MCF 10A (cell line): Measurements from ENCODE around the gene NXPH4. TPM values are rescaled to one million over a fixed set of nuclear protein-coding genes. Genes with fewer than 3 reads are reported as not detected.

Source experiments
- BruUV-seq: library from RNA; stranded (reverse); fragments of 400-500 nt; replicated peaks from 2 replicates; lab custom pipeline; 2021; lab: Mats Ljungman, UMichigan
- CTCF ChIA-PET: fragments of 300-600 bp; sonication (Branson Sonifier 250); formaldehyde crosslinking; extraction: SDS; loops from one replicate; lab custom pipeline; 2021; ENCODE audit warnings: antibody characterized with exemption, inconsistent platforms; lab: Yijun Ruan, JAX
- POLR2A ChIA-PET: fragments of 300-600, 350-650 bp; sonication (Branson Sonifier 250); formaldehyde crosslinking; extraction: SDS; loops from one replicate; lab custom pipeline; 2020; ENCODE audit warnings: antibody characterized with exemption, inconsistent platforms; lab: Yijun Ruan, JAX
- DNase-seq: peaks from one replicate; pipeline ENCODE4 v3.0.0-alpha.2; 2018; ENCODE audit not compliant: unreplicated experiment
- H3K27ac Mint-ChIP-seq: one replicate; pipeline ENCODE4 v1.8.0; 2022; ENCODE audit warnings: mild to moderate bottlenecking, low read depth, mixed read lengths; ENCODE audit not compliant: unreplicated experiment
- H3K27me3 Mint-ChIP-seq: one replicate; pipeline ENCODE4 v1.8.0; 2022; ENCODE audit warnings: mixed read lengths; ENCODE audit not compliant: insufficient read depth, unreplicated experiment
- H3K36me3 Mint-ChIP-seq: one replicate; pipeline ENCODE4 v1.8.0; 2022; ENCODE audit warnings: mild to moderate bottlenecking, moderate library complexity, mixed read lengths; ENCODE audit not compliant: insufficient read depth, unreplicated experiment
- H3K4me1 Mint-ChIP-seq: one replicate; pipeline ENCODE4 v1.8.0; 2022; ENCODE audit warnings: mixed read lengths; ENCODE audit not compliant: insufficient read depth, unreplicated experiment
- H3K4me3 Mint-ChIP-seq: one replicate; pipeline ENCODE4 v1.8.0; 2022; ENCODE audit warnings: mild to moderate bottlenecking, moderate library complexity, mixed read lengths; ENCODE audit not compliant: unreplicated experiment
- H3K9me3 Mint-ChIP-seq: one replicate; pipeline ENCODE4 v1.8.0; 2022; ENCODE audit warnings: mixed read lengths; ENCODE audit not compliant: unreplicated experiment
- intact Hi-C: fragments of 100-400 bp; cut with micrococcal nuclease; formaldehyde crosslinking; loops from 2 replicates; pipeline ENCODE4 v1.14.1; 2022
- total RNA-seq: library from RNA; stranded (reverse); gene quantifications from 2 replicates; pipeline ENCODE4 v1.2.3, GENCODE V29; 2022
- TF ChIP-seq, protein P1 (sequence below): fragments of 200-600 bp; IDR thresholded peaks from one replicate; pipeline ENCODE4 v1.8.0; 2022; ENCODE audit warnings: antibody characterized with exemption, mild to moderate bottlenecking; ENCODE audit not compliant: unreplicated experiment

NXPH4 gene
- total RNA-seq, 1 experiment from 2014 or later = 2.2 TPM

DNA sequence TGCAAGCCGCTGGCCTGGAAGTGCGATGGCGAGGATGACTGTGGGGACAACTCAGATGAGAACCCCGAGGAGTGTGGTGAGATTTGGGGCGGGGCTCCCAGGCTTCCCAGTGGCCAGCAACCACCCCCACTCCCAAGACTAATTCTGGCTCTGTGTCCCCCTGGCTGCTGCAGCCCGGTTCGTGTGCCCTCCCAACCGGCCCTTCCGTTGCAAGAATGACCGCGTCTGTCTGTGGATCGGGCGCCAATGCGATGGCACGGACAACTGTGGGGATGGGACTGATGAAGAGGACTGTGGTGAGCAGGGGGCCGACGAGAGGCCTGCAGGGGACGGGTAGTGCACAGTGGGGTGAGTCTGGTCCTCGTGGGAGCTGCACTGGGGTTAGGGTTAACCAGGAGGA, 12.1 kb upstream of the NXPH4 start:
- no peaks in the 10 kb centered on the region for H3K9me3 Mint-ChIP-seq
- H3K4me3 Mint-ChIP-seq = no peak overlapping the region
- no TSS peak for BruUV-seq
- no peak for DNase-seq
- TF ChIP-seq, protein P1, sequence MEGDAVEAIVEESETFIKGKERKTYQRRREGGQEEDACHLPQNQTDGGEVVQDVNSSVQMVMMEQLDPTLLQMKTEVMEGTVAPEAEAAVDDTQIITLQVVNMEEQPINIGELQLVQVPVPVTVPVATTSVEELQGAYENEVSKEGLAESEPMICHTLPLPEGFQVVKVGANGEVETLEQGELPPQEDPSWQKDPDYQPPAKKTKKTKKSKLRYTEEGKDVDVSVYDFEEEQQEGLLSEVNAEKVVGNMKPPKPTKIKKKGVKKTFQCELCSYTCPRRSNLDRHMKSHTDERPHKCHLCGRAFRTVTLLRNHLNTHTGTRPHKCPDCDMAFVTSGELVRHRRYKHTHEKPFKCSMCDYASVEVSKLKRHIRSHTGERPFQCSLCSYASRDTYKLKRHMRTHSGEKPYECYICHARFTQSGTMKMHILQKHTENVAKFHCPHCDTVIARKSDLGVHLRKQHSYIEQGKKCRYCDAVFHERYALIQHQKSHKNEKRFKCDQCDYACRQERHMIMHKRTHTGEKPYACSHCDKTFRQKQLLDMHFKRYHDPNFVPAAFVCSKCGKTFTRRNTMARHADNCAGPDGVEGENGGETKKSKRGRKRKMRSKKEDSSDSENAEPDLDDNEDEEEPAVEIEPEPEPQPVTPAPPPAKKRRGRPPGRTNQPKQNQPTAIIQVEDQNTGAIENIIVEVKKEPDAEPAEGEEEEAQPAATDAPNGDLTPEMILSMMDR = no peak
- no peak overlapping the region for H3K27ac Mint-ChIP-seq
- CTCF ChIA-PET = no interaction called here
- peaks cover 32% of the 10 kb centered on the region for H3K36me3 Mint-ChIP-seq
- H3K27me3 Mint-ChIP-seq = no peaks in the 10 kb centered on the region
- intact Hi-C loops = no loop called here
- POLR2A ChIA-PET = no interaction called here
- no peaks in the 10 kb centered on the region for H3K4me1 Mint-ChIP-seq

DNA sequence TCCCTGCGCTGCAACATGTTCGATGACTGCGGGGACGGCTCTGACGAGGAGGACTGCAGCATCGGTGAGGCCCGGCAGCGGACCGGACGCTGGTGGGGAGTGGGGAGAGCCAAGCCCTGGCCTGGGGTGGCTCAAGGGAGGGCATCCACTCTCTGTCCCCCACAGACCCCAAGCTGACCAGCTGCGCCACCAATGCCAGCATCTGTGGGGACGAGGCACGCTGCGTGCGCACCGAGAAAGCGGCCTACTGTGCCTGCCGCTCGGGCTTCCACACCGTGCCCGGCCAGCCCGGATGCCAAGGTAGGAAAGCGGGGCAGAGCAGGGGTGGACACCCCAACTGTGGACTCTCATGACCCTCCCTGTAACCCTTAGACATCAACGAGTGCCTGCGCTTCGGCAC, 11.4 kb upstream of the NXPH4 start:
- no TSS peak for BruUV-seq
- no peak for DNase-seq
- TF ChIP-seq, protein P1 = no peak
- H3K27me3 Mint-ChIP-seq = no peaks in the 10 kb centered on the region
- no peak overlapping the region for H3K27ac Mint-ChIP-seq
- peaks cover 32% of the 10 kb centered on the region for H3K36me3 Mint-ChIP-seq
- H3K4me1 Mint-ChIP-seq = no peaks in the 10 kb centered on the region
- no peak overlapping the region for H3K4me3 Mint-ChIP-seq
- intact Hi-C loops = no loop called here
- POLR2A ChIA-PET = interaction anchor here (1.2 kb wide), 1 partner anchor 17 kb away, joined by 3 read pairs; no protein-coding TSS in a partner anchor
- H3K9me3 Mint-ChIP-seq = no peaks in the 10 kb centered on the region
- CTCF ChIA-PET = interaction anchor here (1.2 kb wide), 1 partner anchor 39 kb away, joined by 3 read pairs; no protein-coding TSS in a partner anchor

DNA sequence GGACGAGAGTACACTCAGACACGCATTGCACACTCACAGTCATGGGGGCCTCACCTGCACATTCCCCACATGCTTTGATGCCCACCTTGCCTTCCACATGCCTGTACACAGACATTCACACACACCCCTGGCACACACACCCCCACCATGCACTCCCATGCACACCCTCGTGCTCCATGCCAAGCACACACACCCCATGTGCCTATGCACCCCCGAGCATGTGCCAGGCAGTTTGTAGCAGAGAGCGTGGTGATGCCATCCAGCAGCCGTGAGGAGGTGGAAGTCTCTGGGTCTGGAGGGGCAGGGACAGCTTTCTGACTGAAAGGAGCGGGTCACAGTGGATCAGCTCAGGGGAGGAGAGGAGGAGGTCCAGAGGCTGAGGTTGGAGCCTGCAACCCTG, 10.7 kb upstream of the NXPH4 start:
- Mint-ChIP-seq H3K4me1 (no peaks in the 10 kb centered on the region), H3K27ac (no peak overlapping the region)
- intact Hi-C loops = no loop called here

DNA sequence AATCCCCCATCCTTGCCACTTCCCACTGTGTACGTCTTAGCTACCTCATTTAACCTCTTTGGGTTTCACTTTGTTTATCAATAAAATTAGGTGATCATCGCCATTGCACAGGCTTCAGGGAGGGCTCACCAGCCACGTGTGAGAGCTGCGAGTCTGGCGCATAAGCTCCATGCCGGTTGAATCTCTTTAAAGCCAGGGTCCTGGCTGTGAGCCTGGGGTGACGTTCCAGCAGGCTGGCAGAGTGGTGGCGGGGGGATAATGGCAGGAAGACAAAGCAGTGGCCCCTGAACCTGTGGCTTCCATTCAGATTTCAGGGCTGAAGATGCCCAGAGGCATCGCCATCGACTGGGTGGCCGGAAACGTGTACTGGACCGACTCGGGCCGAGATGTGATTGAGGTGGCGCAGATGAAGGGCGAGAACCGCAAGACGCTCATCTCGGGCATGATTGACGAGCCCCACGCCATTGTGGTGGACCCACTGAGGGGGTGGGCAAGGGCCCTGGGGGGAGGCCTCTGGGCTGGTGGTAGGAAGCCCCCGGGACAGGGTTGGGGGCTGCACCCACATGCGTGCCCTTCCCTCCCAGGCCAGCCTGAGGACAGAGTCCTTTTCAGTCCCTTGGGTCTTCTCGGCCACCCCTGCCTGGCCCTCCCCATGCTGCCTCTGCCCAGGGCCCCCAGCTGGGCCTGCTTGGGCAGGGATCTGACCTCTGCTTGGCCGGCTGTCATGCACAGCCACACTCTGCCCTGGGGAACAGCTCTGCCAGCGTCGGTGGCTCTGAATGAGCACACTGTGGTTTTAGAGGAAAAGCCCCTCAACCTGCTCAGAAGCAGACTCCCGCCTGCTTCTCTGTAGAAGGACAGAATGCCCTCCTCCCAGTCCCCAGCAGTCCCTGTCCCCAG, 8.6 kb upstream of the NXPH4 start:
- no TSS peak for BruUV-seq
- no peaks in the 10 kb centered on the region for H3K27me3 Mint-ChIP-seq
- peaks cover 19% of the 10 kb centered on the region for H3K36me3 Mint-ChIP-seq
- ChIA-PET CTCF (interaction anchor here (0.6 to 9.4 kb wide), 4 partner anchors 25 to 33 kb away, joined by 3 to 188 read pairs (median 4); a partner anchor contains a TSS), POLR2A (no interaction called here)
- TF ChIP-seq, protein P1 = no peak
- no peaks in the 10 kb centered on the region for H3K9me3 Mint-ChIP-seq
- intact Hi-C loops = no loop called here
- no peak overlapping the region for H3K4me3 Mint-ChIP-seq
- H3K4me1 Mint-ChIP-seq = no peaks in the 10 kb centered on the region
- no peak overlapping the region for H3K27ac Mint-ChIP-seq
- no peak for DNase-seq

More for the DNA sequence above, 10.7 kb upstream of the NXPH4 start:
- no peak for DNase-seq
- ChIA-PET POLR2A (interaction anchor here (1.2 kb wide), 1 partner anchor 17 kb away, joined by 3 read pairs; no protein-coding TSS in a partner anchor), CTCF (interaction anchor here (0.6 to 1.2 kb wide), 4 partner anchors 12 to 82 kb away, joined by 3 to 4 read pairs (median 4); no protein-coding TSS in a partner anchor)
- H3K4me3 Mint-ChIP-seq = no peak overlapping the region
- BruUV-seq = no TSS peak
- TF ChIP-seq, protein P1 = no peak
- H3K9me3 Mint-ChIP-seq = no peaks in the 10 kb centered on the region
- peaks cover 31% of the 10 kb centered on the region for H3K36me3 Mint-ChIP-seq
- no peaks in the 10 kb centered on the region for H3K27me3 Mint-ChIP-seq
